ENCODE data around the gene DBN1.

GRCh38 chr5:177414481-177414880 is 59.0 kb downstream of the DBN1 start:
- TF ChIP-seq CTCF (conservative IDR thresholded peaks at IDR 0.05 in 1 of 2, IDR thresholded peaks at IDR 0.05 in 1 of 2; ENCODE audit: low read depth in 1 of 2, low read length in 2 of 2): no peak
- no peak for TF ChIP-seq EZH2 (IDR thresholded peaks at IDR 0.05; ENCODE audit: low read length, missing control alignments)

Measured in fibroblast of lung (primary cell).